ENCODE results near the gene PTH.

DNA sequence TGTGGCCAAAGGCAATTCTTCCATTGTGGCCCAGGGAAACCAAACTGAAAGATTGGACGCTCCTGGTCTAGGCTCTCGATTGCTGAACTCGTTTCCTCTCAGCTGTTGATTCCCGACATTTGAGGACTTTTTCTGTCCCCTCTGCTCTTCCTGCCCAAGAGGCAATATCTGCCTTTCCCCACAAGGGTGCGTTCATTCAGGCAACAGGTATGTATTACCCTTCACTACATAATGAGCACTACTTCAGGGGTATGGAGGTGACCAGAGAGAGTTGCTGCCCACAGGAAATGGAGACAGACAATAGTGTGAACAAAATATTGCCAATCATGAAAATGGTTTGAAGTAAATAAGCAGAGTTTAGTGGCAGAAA lies 8.2 kb downstream of the PTH start:
- TF ChIP-seq, protein P1, sequence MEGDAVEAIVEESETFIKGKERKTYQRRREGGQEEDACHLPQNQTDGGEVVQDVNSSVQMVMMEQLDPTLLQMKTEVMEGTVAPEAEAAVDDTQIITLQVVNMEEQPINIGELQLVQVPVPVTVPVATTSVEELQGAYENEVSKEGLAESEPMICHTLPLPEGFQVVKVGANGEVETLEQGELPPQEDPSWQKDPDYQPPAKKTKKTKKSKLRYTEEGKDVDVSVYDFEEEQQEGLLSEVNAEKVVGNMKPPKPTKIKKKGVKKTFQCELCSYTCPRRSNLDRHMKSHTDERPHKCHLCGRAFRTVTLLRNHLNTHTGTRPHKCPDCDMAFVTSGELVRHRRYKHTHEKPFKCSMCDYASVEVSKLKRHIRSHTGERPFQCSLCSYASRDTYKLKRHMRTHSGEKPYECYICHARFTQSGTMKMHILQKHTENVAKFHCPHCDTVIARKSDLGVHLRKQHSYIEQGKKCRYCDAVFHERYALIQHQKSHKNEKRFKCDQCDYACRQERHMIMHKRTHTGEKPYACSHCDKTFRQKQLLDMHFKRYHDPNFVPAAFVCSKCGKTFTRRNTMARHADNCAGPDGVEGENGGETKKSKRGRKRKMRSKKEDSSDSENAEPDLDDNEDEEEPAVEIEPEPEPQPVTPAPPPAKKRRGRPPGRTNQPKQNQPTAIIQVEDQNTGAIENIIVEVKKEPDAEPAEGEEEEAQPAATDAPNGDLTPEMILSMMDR (IDR thresholded peaks at IDR 0.05): peak in 2 of 6 experiments; percentile 5 to 38
- no peak for TF ChIP-seq POLR2A (IDR thresholded peaks at IDR 0.05)
